ENCODE measurements around the gene PARD3B. TPM values are rescaled to one million over a fixed set of nuclear protein-coding genes. Genes with fewer than 3 reads are reported as not detected.
A peak's percentile ranks its signal among the peaks of the same experiment; 100 is the strongest.

Gene PARD3B
- total RNA-seq, 1 experiment from 2014 or later = 7.6 TPM

GRCh38 chr2:204945376-204945775 is 400.1 kb downstream of the PARD3B start:
- Histone ChIP-seq H3K9me2 (ENCODE audit: insufficient read depth) (no peaks in the 10 kb centered on the region), H3K36me3 (ENCODE audit: low read depth) (no peaks in the 10 kb centered on the region), H4K20me1 (ENCODE audit: insufficient read depth) (no peaks in the 10 kb centered on the region), H3F3A (ENCODE audit: insufficient read depth, low read depth) (no peaks in the 10 kb centered on the region; the same call in 1 of the 2 replicates), H3K79me2 (ENCODE audit: low read depth) (no peaks in the 10 kb centered on the region), H3K4me1 (replicated peaks; ENCODE audit: insufficient read depth) (peaks cover 14% of the 10 kb centered on the region), H2AFZ (no peak overlapping the region), H3K4me2 (no peak overlapping the region), H3K27me3 (ENCODE audit: insufficient read depth, low read depth) (no peaks in the 10 kb centered on the region), H3K4me3 (no peak overlapping the region), H3K27ac (no peak overlapping the region), H3K9me3 (ENCODE audit: insufficient read depth, low read depth) (no peaks in the 10 kb centered on the region)
- intact Hi-C loops (cut with micrococcal nuclease; ENCODE audit: unreplicated experiment) = no loop called here
- CTCF ChIA-PET = no interaction called here
- POLR2A ChIA-PET (ENCODE audit: unreplicated experiment) = no interaction called here
- no peak for TF ChIP-seq EZH2 (IDR thresholded peaks at IDR 0.05; ENCODE audit: low read depth)
- no peak for TF ChIP-seq CTCF (conservative IDR thresholded peaks at IDR 0.05)
- BruUV-seq (replicated peaks) = no TSS peak
- DNase-seq = no peak

- CTCF ChIA-PET = no interaction called here
- H3K27ac ChIP-seq = no peak overlapping the region
- peaks cover 6% of the 10 kb centered on the region; the same call in 1 of the 2 replicates for H3F3A ChIP-seq (ENCODE audit: insufficient read depth, low read depth)
- no peaks in the 10 kb centered on the region for H3K79me2 ChIP-seq (ENCODE audit: low read depth)
- no peak overlapping the region for H2AFZ ChIP-seq
- H3K9me3 ChIP-seq (ENCODE audit: insufficient read depth, low read depth) = no peaks in the 10 kb centered on the region
- no peaks in the 10 kb centered on the region for H3K9me2 ChIP-seq (ENCODE audit: insufficient read depth)
- no peak overlapping the region for H3K4me2 ChIP-seq
- H3K27me3 ChIP-seq (ENCODE audit: insufficient read depth, low read depth) = no peaks in the 10 kb centered on the region
- TF ChIP-seq EZH2 (IDR thresholded peaks at IDR 0.05; ENCODE audit: low read depth) = no peak
- no peak for TF ChIP-seq CTCF (conservative IDR thresholded peaks at IDR 0.05)
- H3K4me3 ChIP-seq = no peak overlapping the region
- peaks cover 24% of the 10 kb centered on the region for H3K4me1 ChIP-seq (replicated peaks; ENCODE audit: insufficient read depth)
- intact Hi-C loops (cut with micrococcal nuclease; ENCODE audit: unreplicated experiment) = no loop called here
- POLR2A ChIA-PET (ENCODE audit: unreplicated experiment) = interaction anchor here (0.7 kb wide), 1 partner anchor 13 kb away, joined by 9 read pairs; no protein-coding TSS in a partner anchor
- no peaks in the 10 kb centered on the region for H3K36me3 ChIP-seq (ENCODE audit: low read depth)
- DNase-seq = no peak
- no peaks in the 10 kb centered on the region for H4K20me1 ChIP-seq (ENCODE audit: insufficient read depth)
- no TSS peak for BruUV-seq (replicated peaks)
Observed at GRCh38 chr2:204946892-204947291, 401.6 kb downstream of the PARD3B start.

GRCh38 chr2:204947405-204947804 is 402.1 kb downstream of the PARD3B start:
- Histone ChIP-seq H3K27me3 (ENCODE audit: insufficient read depth, low read depth) (no peaks in the 10 kb centered on the region), H3K9me2 (ENCODE audit: insufficient read depth) (no peaks in the 10 kb centered on the region), H3K4me3 (no peak overlapping the region), H3K4me2 (no peak overlapping the region), H4K20me1 (ENCODE audit: insufficient read depth) (no peaks in the 10 kb centered on the region), H3K36me3 (ENCODE audit: low read depth) (no peaks in the 10 kb centered on the region), H2AFZ (no peak overlapping the region), H3K27ac (0 out of 2 replicates have a peak overlapping the region, but pooled peaks have one; percentile 29), H3K4me1 (replicated peaks; ENCODE audit: insufficient read depth) (peaks cover 24% of the 10 kb centered on the region), H3F3A (ENCODE audit: insufficient read depth, low read depth) (peaks cover 6% of the 10 kb centered on the region; the same call in 1 of the 2 replicates), H3K9me3 (ENCODE audit: insufficient read depth, low read depth) (no peaks in the 10 kb centered on the region), H3K79me2 (ENCODE audit: low read depth) (no peaks in the 10 kb centered on the region)
- ChIA-PET CTCF (no interaction called here), POLR2A (ENCODE audit: unreplicated experiment) (interaction anchor here (0.7 kb wide), 1 partner anchor 14 kb away, joined by 9 read pairs; no protein-coding TSS in a partner anchor)
- TF ChIP-seq CTCF (conservative IDR thresholded peaks at IDR 0.05) (no peak), EZH2 (IDR thresholded peaks at IDR 0.05; ENCODE audit: low read depth) (no peak)
- intact Hi-C loops (cut with micrococcal nuclease; ENCODE audit: unreplicated experiment) = no loop called here
- no TSS peak for BruUV-seq (replicated peaks)
- DNase-seq = peak in 1 of 2 experiments; percentile 34

Data from PC-9 (cell line).